T-helper 2 cell treated with Interferon-gamma antibody and Interleukin-4, amounts not matched to agents 5 μg/mL and 100 μg/mL, for 36 hours (primary cell): ENCODE data around the gene YIF1B.
"Not testable (repeated sequence)": the region's sequence is repeated elsewhere in the genome, so short reads cannot be mapped to it uniquely, and the experiment has no call there.

Source experiments
- DNase-seq: peaks from one replicate; pipeline ENCODE4 v3.0.0; 2021; ENCODE audit warnings: low spot score
- H3K27ac Mint-ChIP-seq: one replicate; pipeline ENCODE4 v1.8.0; 2021; ENCODE audit warnings: mild to moderate bottlenecking, mixed read lengths
- H3K27me3 Mint-ChIP-seq: one replicate; pipeline ENCODE4 v1.8.0; 2021; ENCODE audit warnings: low read depth, mixed read lengths
- H3K36me3 Mint-ChIP-seq: one replicate; pipeline ENCODE4 v1.8.0; 2021; ENCODE audit warnings: low read depth, mixed read lengths
- H3K4me1 Mint-ChIP-seq: one replicate; pipeline ENCODE4 v1.8.0; 2021; ENCODE audit warnings: low read depth, mixed read lengths
- H3K4me3 Mint-ChIP-seq: one replicate; pipeline ENCODE4 v1.8.0; 2022; ENCODE audit warnings: mild to moderate bottlenecking, moderate library complexity, mixed read lengths
- H3K9me3 Mint-ChIP-seq: one replicate; pipeline ENCODE4 v1.8.0; 2021; ENCODE audit warnings: mixed read lengths

YIF1B gene

DNA sequence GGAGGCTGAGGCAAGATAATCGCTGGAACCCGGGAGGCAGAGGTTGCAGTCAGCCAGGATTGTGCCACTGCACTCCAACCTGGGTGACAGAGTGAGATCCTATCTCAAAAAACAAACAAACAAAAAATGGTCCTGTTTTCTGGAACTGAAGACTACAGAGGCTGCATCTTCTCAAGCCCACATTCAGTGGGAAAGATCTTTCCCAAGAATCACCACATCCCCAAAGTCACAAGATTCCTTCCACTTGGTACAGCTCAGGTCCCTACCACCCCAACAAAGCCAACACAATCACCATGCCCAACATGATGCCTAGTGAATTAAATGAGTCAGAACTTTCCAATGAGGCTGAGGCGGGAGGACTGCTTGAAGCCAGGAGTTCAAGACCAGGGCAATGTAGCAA lies 35.1 kb upstream of the YIF1B start:
- Mint-ChIP-seq H3K4me3 (no peak overlapping the region), H3K36me3 (no peaks in the 10 kb centered on the region), H3K27ac (no peak overlapping the region), H3K4me1 (no peaks in the 10 kb centered on the region), H3K27me3 (no peaks in the 10 kb centered on the region), H3K9me3 (no peaks in the 10 kb centered on the region)
- DNase-seq = no peak

DNA sequence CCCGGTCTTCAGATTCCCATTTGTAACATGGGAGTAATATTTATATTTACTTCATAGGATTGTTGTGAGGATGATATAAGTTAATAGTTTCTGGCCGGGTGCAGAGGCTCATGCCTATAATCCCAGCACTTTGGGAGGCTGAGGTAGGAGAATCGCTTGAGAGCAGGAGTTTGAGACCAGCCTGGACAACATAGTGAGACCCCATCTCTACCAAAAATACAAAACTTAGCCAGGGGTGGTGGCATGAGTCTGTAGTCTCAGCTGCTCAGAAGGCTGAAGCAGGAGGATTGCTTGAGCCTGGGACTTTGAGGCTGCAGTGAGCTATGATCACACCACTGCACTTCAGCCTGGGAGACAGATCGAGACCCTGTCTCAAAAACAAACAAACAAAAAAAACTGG lies 31.1 kb upstream of the YIF1B start:
- Mint-ChIP-seq H3K4me3 (no peak overlapping the region), H3K9me3 (no peaks in the 10 kb centered on the region), H3K4me1 (no peaks in the 10 kb centered on the region), H3K27me3 (no peaks in the 10 kb centered on the region), H3K36me3 (no peaks in the 10 kb centered on the region), H3K27ac (no peak overlapping the region)
- DNase-seq = no peak

DNA sequence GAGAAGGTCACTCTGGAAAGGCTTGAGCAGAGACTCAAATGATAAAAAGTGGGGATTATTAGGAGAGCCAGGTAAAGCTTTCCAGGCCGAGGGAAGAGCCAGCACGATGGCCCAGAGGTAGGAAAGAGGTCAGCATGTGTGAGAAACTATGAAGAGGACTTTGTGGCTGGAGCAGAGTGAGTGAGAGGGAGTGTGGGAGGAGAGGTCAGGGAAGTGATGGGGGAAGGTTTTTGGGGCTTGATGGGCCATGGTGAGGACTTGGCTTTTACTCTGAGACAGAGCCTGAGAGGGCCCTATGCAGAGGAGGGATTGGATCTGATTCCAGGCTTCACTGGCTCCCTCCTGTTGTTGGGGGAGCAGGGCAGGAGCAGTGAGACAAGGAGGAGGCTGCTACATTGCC lies 25.2 kb upstream of the YIF1B start:
- Mint-ChIP-seq H3K4me1 (peaks cover 10% of the 10 kb centered on the region), H3K4me3 (no peak overlapping the region), H3K27ac (no peak overlapping the region), H3K9me3 (no peaks in the 10 kb centered on the region), H3K27me3 (no peaks in the 10 kb centered on the region), H3K36me3 (no peaks in the 10 kb centered on the region)
- no peak for DNase-seq

DNA sequence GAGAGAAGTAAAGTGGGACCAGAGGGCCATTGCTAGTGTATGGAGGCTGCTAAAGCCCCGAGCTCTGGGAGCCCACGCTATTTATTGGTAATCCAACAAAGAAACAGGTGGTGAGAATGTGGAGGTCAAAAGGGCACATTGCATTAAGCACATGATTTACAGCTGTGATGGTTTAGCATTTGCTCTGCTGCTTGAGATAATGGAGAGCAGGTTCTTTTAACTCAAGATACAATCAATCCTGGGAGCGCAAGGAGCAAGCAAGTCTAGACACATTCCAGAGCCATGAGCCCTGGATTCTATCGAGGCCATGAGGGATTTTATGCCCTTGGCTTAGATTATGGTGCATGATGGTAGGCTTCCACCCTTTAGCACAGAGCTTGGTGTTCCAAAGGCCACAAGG lies 23.3 kb upstream of the YIF1B start:
- not testable (repeated sequence) for H3K36me3 Mint-ChIP-seq, DNase-seq, H3K9me3 Mint-ChIP-seq, H3K27me3 Mint-ChIP-seq, H3K4me1 Mint-ChIP-seq, H3K27ac Mint-ChIP-seq
- H3K4me3 Mint-ChIP-seq = peak overlapping the region; percentile 7

DNA sequence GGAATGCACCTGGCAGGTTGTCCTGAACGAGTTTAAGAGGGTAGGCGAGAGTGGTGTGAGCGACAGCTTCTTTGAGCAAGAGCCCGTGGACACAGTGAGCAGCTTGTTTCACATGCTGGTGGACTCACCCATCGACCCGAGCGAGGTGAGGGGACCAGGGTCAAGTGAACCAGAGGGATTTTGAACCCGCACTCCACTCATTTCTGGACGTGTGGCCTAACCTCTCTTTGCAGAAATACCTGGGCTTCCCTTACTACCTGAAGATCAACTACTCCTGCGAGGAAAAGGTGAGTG lies 21.6 kb upstream of the YIF1B start:
- H3K9me3 Mint-ChIP-seq = no peaks in the 10 kb centered on the region
- DNase-seq = no peak
- no peaks in the 10 kb centered on the region for H3K27me3 Mint-ChIP-seq

DNA sequence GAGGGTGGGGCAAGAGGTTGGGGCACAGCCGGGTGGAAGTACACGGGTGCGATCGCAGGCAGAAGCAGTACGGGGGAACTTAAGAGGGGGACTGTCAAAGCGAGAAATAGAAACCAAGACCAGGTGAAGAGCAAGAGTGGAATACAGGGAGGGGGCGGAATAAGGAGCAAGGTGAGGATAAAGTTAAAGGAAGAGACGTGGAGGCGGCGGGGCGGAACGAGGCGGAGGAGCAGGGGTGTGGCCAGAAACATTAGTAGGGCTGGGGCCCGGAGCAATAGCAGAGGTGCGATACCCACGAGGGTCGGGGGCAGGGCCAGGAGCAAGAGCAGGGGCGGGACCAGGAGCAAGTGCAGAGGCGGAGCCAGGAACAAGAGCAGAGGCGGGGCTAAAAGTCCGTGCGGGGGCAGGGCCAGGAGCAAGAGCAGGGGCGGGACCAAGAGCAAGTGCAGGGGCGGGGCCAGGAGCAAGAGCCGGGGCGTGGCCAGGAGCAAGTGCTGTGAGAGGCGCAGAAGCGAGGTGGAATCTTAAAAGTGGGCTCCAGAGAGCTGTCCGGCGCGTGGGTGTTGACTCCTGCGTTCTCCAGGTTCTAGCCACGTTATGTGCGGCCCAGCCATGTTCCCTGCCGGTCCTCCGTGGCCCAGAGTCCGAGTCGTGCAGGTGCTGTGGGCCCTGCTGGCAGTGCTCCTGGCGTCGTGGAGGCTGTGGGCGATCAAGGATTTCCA lies 21.1 kb upstream of the YIF1B start:
- Mint-ChIP-seq H3K27me3 (no peaks in the 10 kb centered on the region), H3K27ac (peak overlapping the region; percentile 99), H3K4me3 (peak overlapping the region; percentile 94), H3K36me3 (no peaks in the 10 kb centered on the region), H3K4me1 (peaks cover 10% of the 10 kb centered on the region), H3K9me3 (no peaks in the 10 kb centered on the region)
- DNase-seq = peak; percentile 94

More for the DNA sequence above, 21.6 kb upstream of the YIF1B start:
- Mint-ChIP-seq H3K4me3 (peak overlapping the region; percentile 94), H3K4me1 (peaks cover 10% of the 10 kb centered on the region), H3K36me3 (no peaks in the 10 kb centered on the region), H3K27ac (peak overlapping the region; percentile 99)

DNA sequence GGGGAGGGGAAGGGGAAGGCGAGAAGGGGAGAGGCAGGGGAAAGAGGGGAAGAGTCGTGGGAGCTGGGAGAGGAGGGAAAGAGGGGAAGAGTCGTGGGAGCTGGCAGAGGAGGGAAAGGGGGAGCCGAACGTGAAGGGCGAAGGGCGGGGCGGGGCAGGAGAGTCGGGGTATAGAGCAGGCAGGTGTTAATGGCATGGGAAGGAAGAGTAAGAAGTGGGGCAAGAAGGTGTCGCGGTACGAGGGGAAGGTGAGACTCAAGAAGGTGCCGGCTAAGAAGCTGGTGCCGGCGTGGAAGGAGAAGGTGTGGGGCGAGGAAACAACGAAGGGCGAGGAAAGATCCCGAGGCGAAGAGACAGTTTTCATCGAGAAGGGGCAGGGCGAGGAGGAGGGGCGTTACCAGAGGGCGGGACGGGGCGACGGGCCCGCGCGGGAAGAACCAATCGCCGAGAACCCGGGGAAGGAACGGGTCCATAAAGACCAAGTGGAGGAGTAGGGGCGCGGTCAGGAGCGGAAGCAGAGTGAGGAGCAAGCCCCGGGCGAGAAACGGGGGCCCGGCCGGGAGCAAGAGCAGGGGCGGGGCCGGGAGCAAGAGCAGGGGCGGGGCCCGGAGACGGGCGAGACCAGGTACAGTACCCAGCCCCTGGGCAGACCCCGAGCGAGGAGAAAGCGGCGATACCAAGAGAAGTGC lies 20.3 kb upstream of the YIF1B start:
- Mint-ChIP-seq H3K4me1 (peaks cover 10% of the 10 kb centered on the region), H3K27ac (peak overlapping the region; percentile 99), H3K9me3 (no peaks in the 10 kb centered on the region), H3K36me3 (peaks cover 1% of the 10 kb centered on the region), H3K27me3 (no peaks in the 10 kb centered on the region), H3K4me3 (peak overlapping the region; percentile 94)
- DNase-seq = peak; percentile 95

DNA sequence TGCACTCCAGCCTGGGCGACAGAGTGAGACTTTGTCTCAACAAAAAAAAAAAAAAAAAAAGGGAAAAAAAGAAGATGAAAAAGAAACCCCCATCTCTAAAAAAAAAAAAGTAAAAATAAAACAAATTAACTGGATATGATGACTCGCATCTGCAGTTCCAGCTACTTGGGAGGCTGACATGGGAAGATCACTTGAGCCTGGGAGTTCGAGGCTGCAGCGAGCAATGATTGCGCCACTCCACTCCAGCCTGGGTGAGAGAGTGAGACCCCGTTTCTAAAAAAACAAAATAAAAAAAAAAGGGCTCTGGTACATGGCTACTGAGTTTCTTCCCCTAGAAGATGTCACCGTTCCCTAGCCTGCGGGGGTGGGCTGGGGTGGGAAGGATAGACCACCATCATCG lies 17.5 kb upstream of the YIF1B start:
- Mint-ChIP-seq H3K4me1 (peaks cover 6% of the 10 kb centered on the region), H3K27me3 (no peaks in the 10 kb centered on the region), H3K9me3 (no peaks in the 10 kb centered on the region), H3K27ac (no peak overlapping the region), H3K36me3 (peaks cover 13% of the 10 kb centered on the region), H3K4me3 (no peak overlapping the region)
- no peak for DNase-seq

DNA sequence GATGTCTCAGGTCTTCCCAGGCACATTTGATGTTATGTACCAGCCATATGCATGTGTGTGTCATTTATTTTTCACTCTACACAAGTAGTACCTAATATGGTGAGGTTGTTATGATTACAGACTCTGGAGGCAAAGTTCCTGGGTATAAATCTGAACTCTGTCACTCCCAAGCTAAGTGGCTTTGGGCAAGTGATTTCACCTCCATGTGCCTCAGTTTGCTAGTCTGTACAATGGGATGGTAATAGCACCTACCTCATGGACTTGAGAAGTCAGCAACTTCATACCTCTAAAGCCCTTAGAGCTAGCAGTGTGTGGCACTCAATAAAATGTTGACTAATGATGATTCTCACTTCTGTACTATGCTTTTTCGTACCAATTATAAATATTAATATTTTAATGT lies 16.0 kb upstream of the YIF1B start:
- Mint-ChIP-seq H3K4me1 (peaks cover 5% of the 10 kb centered on the region), H3K4me3 (no peak overlapping the region), H3K36me3 (peaks cover 25% of the 10 kb centered on the region), H3K27ac (no peak overlapping the region), H3K27me3 (no peaks in the 10 kb centered on the region), H3K9me3 (no peaks in the 10 kb centered on the region)
- no peak for DNase-seq

DNA sequence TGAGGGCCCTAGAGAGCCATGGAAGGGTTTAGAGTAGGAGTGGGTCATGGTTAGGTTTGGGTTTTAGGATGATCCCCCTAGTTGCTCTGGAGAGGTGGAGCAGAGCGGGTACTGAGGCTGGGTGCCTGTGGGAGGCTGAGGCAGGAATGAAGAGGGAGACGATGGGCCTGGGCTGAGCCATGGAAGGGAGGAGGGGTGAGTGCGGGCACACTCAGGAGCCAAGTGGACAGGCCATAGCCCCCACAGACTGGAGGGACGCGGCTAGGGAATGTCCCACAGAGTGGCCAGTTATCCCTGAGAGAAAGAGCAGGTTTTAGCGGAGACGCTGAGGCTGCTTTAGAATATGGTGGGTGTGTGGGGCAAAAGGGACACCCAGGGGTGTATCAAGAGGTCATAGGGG lies 13.9 kb upstream of the YIF1B start:
- Mint-ChIP-seq H3K27me3 (no peaks in the 10 kb centered on the region), H3K4me1 (peaks cover 2% of the 10 kb centered on the region), H3K9me3 (no peaks in the 10 kb centered on the region), H3K27ac (no peak overlapping the region), H3K4me3 (no peak overlapping the region), H3K36me3 (peaks cover 33% of the 10 kb centered on the region)
- no peak for DNase-seq

DNA sequence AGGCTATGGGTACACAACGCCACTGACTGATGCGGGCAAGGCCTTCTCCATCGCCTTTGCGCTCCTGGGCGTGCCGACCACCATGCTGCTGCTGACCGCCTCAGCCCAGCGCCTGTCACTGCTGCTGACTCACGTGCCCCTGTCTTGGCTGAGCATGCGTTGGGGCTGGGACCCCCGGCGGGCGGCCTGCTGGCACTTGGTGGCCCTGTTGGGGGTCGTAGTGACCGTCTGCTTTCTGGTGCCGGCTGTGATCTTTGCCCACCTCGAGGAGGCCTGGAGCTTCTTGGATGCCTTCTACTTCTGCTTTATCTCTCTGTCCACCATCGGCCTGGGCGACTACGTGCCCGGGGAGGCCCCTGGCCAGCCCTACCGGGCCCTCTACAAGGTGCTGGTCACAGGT lies 10.8 kb upstream of the YIF1B start:
- DNase-seq = no peak
- H3K4me3 Mint-ChIP-seq = no peak overlapping the region
- H3K4me1 Mint-ChIP-seq = peaks cover 7% of the 10 kb centered on the region
- H3K9me3 Mint-ChIP-seq = no peaks in the 10 kb centered on the region
- no peak overlapping the region for H3K27ac Mint-ChIP-seq
- H3K36me3 Mint-ChIP-seq = peaks cover 42% of the 10 kb centered on the region
- H3K27me3 Mint-ChIP-seq = no peaks in the 10 kb centered on the region

DNA sequence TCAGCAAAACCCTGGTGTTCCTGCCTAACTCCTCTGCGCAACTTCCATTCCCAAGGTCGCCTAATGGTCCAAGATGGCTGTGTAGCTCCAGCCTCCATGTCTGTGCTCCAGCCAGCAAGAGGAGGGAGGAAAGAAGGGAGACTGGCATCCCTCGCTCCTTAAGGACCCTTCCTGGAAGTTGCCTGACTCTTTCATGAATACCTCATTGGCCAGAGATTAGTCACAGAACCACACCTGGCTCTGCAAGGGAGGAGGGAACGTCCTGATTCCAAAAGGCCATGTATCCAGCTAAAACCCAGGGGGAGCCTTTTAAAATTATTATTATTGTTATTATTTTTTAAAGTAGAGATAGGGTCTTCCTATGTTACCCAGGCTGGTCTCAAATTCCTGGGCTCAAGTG lies 8.7 kb upstream of the YIF1B start:
- Mint-ChIP-seq H3K36me3 (peaks cover 40% of the 10 kb centered on the region), H3K27ac (no peak overlapping the region), H3K4me3 (no peak overlapping the region), H3K27me3 (no peaks in the 10 kb centered on the region), H3K4me1 (peaks cover 19% of the 10 kb centered on the region), H3K9me3 (no peaks in the 10 kb centered on the region)
- no peak for DNase-seq

DNA sequence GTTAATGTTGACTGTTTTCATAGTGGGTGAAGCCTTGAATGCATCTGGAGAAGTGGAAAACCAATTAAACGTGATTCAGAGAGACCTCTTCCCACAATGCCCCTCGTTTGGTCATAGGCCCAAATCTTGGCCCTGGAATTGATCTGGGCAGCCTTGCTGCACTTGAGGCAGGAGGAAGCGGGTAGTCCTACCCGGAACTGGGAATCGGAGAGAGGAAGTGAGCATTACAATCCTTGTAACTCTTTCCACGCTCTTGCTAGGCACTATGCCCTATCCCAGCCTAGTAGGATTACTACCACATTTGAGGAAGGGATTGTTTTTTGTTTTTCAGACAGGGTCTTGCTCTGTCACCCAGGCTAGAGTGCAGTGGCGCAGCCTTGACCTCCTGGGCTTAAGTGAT lies 7.5 kb upstream of the YIF1B start:
- H3K27ac Mint-ChIP-seq = no peak overlapping the region
- no peak for DNase-seq
- H3K36me3 Mint-ChIP-seq = peaks cover 35% of the 10 kb centered on the region
- no peaks in the 10 kb centered on the region for H3K27me3 Mint-ChIP-seq
- no peaks in the 10 kb centered on the region for H3K9me3 Mint-ChIP-seq
- peaks cover 29% of the 10 kb centered on the region for H3K4me1 Mint-ChIP-seq
- H3K4me3 Mint-ChIP-seq = no peak overlapping the region

DNA sequence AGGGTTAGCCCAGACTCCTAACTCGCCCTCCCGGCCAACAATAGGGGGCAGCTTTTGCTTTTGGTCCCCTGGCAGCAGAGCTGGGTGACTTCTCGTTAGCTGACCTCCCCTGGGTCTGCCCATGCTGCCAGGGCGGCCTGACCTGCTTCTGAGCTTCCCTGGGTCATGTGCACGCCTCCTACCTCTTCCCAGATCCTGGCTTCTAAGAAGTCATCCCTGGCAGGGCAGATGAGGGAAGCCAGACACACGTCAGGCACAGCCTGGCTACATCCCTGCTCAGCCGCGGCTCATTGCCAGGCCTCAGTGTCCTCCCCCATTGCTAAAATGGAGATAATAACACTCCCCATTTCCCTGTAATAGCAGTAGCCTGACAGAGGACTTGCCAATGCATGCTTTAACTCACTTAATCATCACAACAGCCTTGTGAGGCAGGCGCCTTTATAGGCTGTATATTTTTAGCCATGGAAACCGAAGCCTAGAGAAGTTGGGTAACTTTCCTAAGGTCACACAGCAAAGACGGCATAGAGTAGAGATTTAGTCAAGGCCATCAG lies 6.0 kb upstream of the YIF1B start:
- peak overlapping the region; percentile 26 for H3K27ac Mint-ChIP-seq
- H3K4me3 Mint-ChIP-seq = peak overlapping the region; percentile 90
- no peak for DNase-seq
- no peaks in the 10 kb centered on the region for H3K9me3 Mint-ChIP-seq
- peaks cover 36% of the 10 kb centered on the region for H3K4me1 Mint-ChIP-seq
- H3K36me3 Mint-ChIP-seq = peaks cover 22% of the 10 kb centered on the region
- H3K27me3 Mint-ChIP-seq = no peaks in the 10 kb centered on the region

DNA sequence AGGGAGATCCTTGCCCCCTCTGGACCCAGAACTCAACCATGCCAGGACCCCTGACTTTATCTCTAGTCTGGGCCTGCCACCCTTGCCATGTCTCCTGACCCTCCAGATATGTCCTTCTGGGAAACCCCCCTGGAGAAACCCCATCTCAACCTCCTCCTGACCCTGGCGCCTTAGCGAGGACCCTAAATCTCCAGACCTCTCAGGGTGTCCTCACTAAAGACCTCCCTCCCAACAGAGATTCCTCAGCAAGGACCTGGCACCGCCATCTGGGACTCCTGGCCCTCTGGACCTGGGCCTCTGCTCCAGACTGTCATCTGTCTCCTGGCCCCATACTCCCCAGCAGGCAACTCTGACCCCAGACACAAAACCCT lies 5.2 kb upstream of the YIF1B start:
- Mint-ChIP-seq H3K27ac (peak overlapping the region; percentile 26), H3K27me3 (no peaks in the 10 kb centered on the region), H3K36me3 (peaks cover 20% of the 10 kb centered on the region), H3K4me3 (peak overlapping the region; percentile 90), H3K4me1 (peaks cover 40% of the 10 kb centered on the region), H3K9me3 (no peaks in the 10 kb centered on the region)
- no peak for DNase-seq
